HEK293 (cell line): Measurements from ENCODE around the gene ANO6.

ENCODE experiments used
- CTCF ChIP-seq: fragments of 450-650 bp; formaldehyde crosslinking; IDR thresholded peaks from 2 replicates; pipeline ENCODE4 v1.5.1; 2016; ENCODE audit warnings: missing biosample characterization, missing genetic modification characterization
- ELK4 ChIP-seq: IDR thresholded peaks from 2 replicates; pipeline ENCODE4 v1.6.1; 2011; ENCODE audit warnings: mild to moderate bottlenecking, low read depth, low read length, borderline replicate concordance
- TRIM28 ChIP-seq: IDR thresholded peaks from 2 replicates; pipeline ENCODE4 v1.6.1; 2011; ENCODE audit warnings: low read length, control low read depth, borderline replicate concordance
- YY1 ChIP-seq: fragments of 450-650 bp; formaldehyde crosslinking; IDR thresholded peaks from 2 replicates; pipeline ENCODE4 v1.5.1; 2018; ENCODE audit warnings: missing biosample characterization, missing genetic modification characterization
- ZBTB7A ChIP-seq: fragments of 450-650 bp; formaldehyde crosslinking; IDR thresholded peaks from 2 replicates; pipeline ENCODE4 v1.5.1; 2016; ENCODE audit warnings: low read depth, missing biosample characterization, missing genetic modification characterization
- ZNF335 ChIP-seq: fragments of 450-650 bp; formaldehyde crosslinking; conservative IDR thresholded peaks from 2 replicates; pipeline ENCODE4 v1.5.1; 2016; ENCODE audit warnings: missing biosample characterization, missing genetic modification characterization
- ZNF433 ChIP-seq: fragments of 450-650 bp; formaldehyde crosslinking; IDR thresholded peaks from 2 replicates; pipeline ENCODE4 v1.5.1; 2016; ENCODE audit warnings: missing biosample characterization, missing genetic modification characterization, low read depth
- ZNF555 ChIP-seq: fragments of 450-650 bp; formaldehyde crosslinking; conservative IDR thresholded peaks from 2 replicates; pipeline ENCODE4 v1.5.1; 2017; ENCODE audit warnings: missing biosample characterization, mild to moderate bottlenecking, missing genetic modification characterization, inconsistent platforms
- ZNF560 ChIP-seq: fragments of 450-650 bp; formaldehyde crosslinking; IDR thresholded peaks from 2 replicates; pipeline ENCODE4 v1.5.1; 2017; ENCODE audit warnings: missing biosample characterization, missing genetic modification characterization, borderline replicate concordance

GRCh38 chr12:45481746-45482145 lies 265.9 kb downstream of the ANO6 start:
- no peak for TF ChIP-seq ELK4
- no peak for TF ChIP-seq TRIM28
- no peak for TF ChIP-seq CTCF (tag by site-specific recombination)
- TF ChIP-seq YY1, result no peak
- no peak for TF ChIP-seq ZNF335
- TF ChIP-seq ZNF555 (tag by site-specific recombination), result no peak
- no peak for TF ChIP-seq ZNF433
- TF ChIP-seq ZNF560 (tag by site-specific recombination), result no peak
- no peak for TF ChIP-seq ZBTB7A (tag by site-specific recombination)
